Liver (tissue), 3 donors: Measurements from ENCODE around the gene ZNF180.

Source experiments
- ATF3 ChIP-seq: IDR thresholded peaks from 2 replicates; pipeline ENCODE4 v1.6.1; 2016; ENCODE audit warnings: antibody characterized with exemption
- CTCF ChIP-seq: fragments of 150-350 bp; IDR thresholded peaks from 2 replicates; pipeline ENCODE4 v1.5.1; 2017; ENCODE audit warnings: improper control_type of control experiment, low read depth, low read length; ENCODE audit not compliant: missing input control
- HNF4G ChIP-seq: IDR thresholded peaks from 2 replicates; pipeline ENCODE4 v1.6.1; 2016; ENCODE audit warnings: antibody characterized with exemption
- JUND ChIP-seq, 2 donors: IDR thresholded peaks; 2 replicates each; pipeline ENCODE4 v1.6.1; 2016; ENCODE audit warnings: antibody characterized with exemption in 2 of 2
- MAX ChIP-seq: IDR thresholded peaks from 2 replicates; pipeline ENCODE4 v1.6.1; 2016; ENCODE audit warnings: antibody characterized with exemption
- RAD21 ChIP-seq, 2 donors: IDR thresholded peaks; 2 replicates each; pipeline ENCODE4 v1.6.1; 2016; ENCODE audit warnings: antibody characterized with exemption in 2 of 2, mild to moderate bottlenecking in 2 of 2
- RXRA ChIP-seq, 2 donors: IDR thresholded peaks; 2 replicates each; pipeline ENCODE4 v1.6.1; 2017 to 2018; ENCODE audit warnings: antibody characterized with exemption in 2 of 2, mild to moderate bottlenecking in 1 of 2
- SP1 ChIP-seq: IDR thresholded peaks from 2 replicates; pipeline ENCODE4 v1.6.1; 2018; ENCODE audit warnings: antibody characterized with exemption, mild to moderate bottlenecking
- TAF1 ChIP-seq: conservative IDR thresholded peaks from 2 replicates; pipeline ENCODE4 v1.6.1; 2016; ENCODE audit warnings: antibody characterized with exemption, mild to moderate bottlenecking
- YY1 ChIP-seq: IDR thresholded peaks from 2 replicates; pipeline ENCODE4 v1.6.1; 2016; ENCODE audit warnings: antibody characterized with exemption, mild to moderate bottlenecking
- donor health status: healthy.
- donor health status: healthy.

GRCh38 chr19:44530777-44531176 lies 30.5 kb upstream of the ZNF180 start:
- TF ChIP-seq JUND (IDR thresholded peaks at IDR 0.05) (no peak), CTCF (no peak), YY1 (no peak), MAX (no peak), ATF3 (no peak), SP1 (no peak), HNF4G (no peak), TAF1 (no peak), RAD21 (IDR thresholded peaks at IDR 0.05) (no peak), RXRA (IDR thresholded peaks at IDR 0.05) (no peak)
